ENCODE measurements around the gene BHLHE23.

Gene BHLHE23

GRCh38 chr20:63025534-63026331, 19.0 kb upstream of the BHLHE23 start:
- DNase-seq (ENCODE audit: low read depth) = no peak

- DNase-seq (ENCODE audit: low read depth) = no peak
Measured at GRCh38 chr20:63024573-63025392, 18.0 kb upstream of the BHLHE23 start.

GRCh38 chr20:63023936-63024571, 17.3 kb upstream of the BHLHE23 start:
- no peak for DNase-seq (ENCODE audit: low read depth)

DNA sequence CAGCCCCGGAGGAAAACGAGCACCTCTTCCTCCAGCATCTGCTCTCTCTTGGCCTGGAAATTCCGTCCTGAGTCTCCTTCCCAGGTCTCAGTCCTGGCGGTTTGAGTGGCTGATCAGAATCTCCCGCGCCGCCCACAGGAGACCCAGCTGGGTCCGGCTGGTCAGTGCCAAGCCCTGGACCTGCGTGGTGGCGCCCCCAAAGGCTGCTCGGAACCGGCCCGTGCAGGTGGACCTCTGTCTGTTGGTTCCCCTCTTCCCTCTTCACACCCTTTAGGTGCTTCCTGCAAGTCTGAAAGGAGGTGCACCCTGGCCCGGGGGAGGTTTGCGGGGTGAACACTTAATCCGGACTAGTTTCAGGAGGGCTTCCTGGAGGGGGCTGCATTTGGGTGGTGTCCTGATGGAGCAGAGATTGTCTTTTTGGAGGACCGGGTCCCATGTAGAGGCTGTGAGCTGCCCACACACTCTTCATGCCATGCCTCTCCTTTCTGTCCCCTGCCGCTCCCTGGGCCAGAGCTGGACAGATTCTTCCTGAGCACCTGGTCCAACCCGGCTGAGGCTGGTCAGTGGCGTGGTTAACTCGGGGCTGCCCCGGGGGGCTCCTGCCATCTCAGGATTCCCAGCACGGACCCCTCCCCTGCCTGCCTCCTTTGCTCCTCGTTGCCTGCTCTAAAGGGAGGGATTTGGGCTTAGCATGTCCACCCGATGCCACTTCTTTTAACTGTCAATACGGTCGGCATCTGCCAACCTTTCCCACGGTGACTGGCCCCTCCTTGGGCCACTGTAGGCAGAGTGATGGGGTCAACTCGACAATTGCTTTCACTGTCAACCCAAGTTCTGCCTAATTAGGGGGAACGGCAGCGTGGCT, 16.5 kb upstream of the BHLHE23 start:
- no peak for DNase-seq (ENCODE audit: low read depth)

DNA sequence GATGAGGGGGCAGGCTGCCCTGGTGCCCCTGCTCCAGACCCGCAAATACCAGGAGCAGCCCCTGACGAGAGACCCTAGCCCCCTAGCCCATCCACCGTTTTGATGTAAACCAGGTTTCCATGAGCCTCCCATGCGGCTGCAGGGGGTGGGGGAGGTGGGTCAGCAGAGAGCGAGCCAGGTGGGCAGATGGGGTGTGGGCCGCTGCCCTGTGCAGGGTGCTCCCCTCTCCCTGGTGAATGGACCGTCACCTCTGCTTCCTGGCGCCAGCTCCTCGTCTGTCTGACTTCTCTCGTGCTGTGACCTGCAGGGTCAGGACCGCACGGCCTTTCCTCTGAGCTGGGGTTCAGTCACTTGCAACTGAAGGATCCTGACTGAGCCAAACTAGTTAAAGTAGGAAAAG, 15.7 kb upstream of the BHLHE23 start:
- no peak for DNase-seq (ENCODE audit: low read depth)

DNA sequence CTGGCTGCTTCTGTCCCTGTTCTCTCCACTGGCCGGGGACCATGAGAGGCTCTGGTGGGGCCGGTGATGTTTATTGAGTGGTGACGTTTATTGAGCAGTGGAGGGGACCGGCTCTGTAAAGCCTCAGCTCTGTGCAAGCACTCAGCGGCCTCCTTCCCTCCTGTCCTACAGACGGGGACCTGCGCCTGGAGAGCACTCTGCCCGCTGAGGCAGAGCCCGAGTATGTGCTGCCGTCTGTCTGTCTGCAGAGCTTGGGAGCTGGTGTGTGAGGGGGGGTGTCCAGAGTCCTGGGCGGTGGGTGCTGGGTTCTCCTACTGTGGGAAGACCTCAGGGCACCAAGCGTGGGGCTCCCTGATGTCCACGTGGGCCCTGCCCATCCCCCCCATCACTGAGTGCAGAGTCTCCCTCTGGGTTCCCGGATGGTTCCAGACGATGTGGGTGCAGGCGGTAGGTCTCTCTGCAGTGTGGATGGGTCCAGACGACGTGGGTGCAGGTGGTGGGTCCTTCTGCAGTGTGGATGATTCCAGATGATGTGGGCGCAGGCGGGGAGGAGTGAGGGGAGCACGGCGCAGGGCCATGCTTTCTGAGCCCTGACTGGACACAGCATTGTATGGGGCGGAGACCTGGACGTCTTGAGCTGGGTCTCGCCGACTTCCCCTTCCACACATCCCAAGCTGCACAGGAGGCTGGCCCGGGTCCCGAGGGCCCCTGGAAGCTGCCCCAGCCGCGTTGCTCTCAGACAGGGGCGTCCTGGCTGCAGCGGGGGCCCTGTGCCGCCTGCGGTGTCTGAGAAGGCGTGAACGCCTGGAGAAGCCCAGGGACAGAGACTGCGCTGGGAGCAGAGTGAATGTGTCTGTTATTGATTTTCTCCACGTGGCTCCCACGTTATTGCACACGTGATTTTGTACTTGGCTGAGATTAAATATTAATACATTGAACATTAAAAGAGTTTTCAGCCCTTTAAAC, 14.9 kb upstream of the BHLHE23 start:
- no peak for DNase-seq (ENCODE audit: low read depth)

- no peak for DNase-seq (ENCODE audit: low read depth)
Measured at GRCh38 chr20:63020681-63021080, 13.9 kb upstream of the BHLHE23 start.

- no peak for DNase-seq (ENCODE audit: low read depth)
Measured at GRCh38 chr20:63017826-63018411, 11.2 kb upstream of the BHLHE23 start.

DNA sequence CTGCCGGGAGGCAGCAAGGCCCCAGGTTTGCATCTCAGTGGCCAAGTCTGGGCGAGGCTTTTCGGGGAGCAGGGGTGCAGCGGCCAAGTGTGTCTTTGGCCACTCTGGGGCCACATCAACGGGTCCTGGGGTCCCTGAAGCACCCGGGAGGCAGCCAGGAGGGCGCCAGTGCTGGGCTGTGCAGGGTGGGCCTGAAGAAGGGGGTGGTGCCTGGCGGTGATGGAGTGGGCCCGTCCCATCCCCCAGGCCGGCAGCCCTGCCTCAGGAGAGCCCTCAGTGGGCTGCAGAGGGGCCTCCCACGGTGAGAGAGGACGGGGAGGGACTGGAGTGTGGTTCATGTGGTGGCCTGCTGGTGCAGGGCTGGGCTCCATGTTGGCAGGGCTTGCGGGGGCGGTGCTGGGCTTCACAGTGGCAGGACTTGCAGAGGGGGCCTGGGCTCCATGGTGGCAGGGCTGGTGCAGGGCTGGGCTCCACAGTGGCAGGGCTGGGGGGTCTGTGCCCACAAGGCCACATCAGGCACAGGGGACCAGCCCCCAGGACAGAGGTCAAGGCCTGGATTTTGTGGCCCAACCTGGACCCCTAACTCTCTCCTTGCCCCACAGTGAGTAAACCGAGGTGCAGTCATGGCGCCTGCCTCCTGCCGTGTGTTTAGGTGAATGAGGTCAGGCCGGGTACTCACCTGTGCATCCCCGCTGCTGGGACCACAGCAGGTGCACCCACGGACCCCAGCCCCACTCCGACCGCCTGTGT, 10.5 kb upstream of the BHLHE23 start:
- DNase-seq (ENCODE audit: low read depth) = no peak

GRCh38 chr20:63016514-63017075, 9.8 kb upstream of the BHLHE23 start:
- no peak for DNase-seq (ENCODE audit: low read depth)

DNA sequence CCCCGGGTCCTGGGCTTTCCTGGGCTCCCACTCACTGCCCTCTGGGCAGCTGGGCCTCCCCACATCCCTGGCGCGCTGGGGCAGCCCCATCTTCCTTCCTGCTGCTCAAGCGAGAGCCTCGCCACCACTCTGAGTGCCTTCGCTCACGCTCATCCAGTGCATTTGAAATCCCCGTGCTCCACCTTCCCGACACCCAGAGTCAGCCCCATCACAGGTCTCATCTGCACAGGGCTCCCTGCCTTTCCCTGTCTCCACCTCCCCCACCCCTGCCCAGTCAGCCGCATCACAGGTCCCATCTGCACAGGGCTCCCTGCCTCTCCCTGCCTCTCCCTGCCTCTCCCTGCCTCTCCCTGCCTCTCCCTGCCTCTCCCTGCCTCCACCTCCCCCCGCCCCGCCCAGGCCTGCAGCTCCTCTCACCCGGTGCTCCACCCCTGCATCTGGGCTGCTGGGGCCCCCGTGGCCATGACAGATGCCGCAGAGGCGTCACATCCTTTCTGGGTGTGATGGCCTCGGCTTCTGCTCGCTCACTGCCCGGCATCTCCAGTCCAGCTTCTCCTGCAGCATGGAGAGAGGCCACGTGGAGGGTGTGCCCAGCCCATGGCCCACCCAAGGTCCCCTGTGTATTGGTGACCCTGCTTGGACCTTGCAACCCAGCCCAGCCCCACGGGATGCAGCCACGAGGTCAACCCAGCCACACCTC, 9.0 kb upstream of the BHLHE23 start:
- DNase-seq (ENCODE audit: low read depth) = no peak

DNA sequence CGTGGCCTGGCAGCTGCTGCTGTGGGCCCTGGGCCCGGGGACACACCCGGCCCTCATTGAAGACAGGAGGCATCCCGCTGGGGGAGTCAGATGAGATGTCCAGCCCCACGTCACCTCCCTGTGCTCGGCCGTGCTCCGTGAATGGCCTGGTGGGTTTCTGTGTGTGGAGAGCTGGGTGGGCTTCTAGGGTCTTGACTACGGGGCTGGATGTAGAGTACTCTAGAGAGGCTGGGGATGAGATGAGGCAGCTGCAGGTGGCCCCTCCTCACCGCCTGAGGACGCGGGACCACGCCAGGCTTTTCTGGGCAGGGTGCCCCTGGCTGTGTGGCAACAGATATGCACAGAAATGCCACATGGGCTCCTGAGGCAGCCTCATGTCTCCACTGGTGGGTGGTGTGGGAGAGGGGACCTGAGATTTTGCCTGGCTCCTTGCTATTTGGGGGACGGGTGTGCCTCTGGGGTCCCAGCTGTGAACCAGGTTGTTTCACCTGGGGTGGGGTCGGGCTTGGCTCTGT, 8.4 kb upstream of the BHLHE23 start:
- DNase-seq (ENCODE audit: low read depth) = no peak

DNA sequence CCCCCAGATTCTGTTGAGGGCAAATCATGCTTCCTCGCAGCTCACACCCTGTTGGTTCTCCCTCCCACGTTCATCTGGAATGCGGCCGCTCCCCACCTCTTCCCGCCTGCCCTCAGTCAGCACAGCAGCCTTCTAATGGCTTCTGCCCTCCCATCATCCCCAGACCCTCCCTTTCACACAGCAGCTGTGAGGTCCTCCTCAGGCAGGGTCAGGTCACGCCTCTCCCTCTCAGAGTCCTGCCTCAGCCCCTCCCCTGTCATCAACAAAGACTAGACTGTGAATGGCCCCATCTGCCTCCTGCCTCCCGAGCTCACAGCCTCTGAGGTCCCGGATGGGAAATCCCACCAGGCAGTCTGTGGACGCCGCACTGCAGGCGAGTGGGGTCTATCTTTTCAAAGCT, 7.9 kb upstream of the BHLHE23 start:
- no peak for DNase-seq (ENCODE audit: low read depth)

- no peak for DNase-seq (ENCODE audit: low read depth)
Measured at GRCh38 chr20:63014287-63014686, 7.5 kb upstream of the BHLHE23 start.

DNA sequence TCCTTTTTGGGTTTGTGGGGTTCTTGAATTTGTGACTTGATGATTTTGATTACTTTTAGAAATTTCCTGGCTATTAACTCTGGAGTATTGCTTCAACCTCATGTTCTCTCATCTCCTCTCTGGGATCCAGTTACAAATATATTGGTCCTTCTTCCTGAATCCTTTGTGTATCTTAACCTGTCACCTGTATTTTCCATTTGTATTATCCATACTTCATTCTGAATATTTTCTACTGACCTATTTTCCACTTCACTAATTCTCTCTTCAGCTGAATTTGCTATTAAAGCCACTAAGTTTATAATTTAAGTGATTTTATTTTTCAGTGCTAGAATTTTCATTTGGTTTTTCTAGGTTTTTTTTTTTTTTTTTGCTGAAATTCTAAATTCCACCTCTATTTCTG, 6.4 kb upstream of the BHLHE23 start:
- DNase-seq (ENCODE audit: low read depth) = no peak

- no peak for DNase-seq (ENCODE audit: low read depth)
Measured at GRCh38 chr20:63011798-63012197, 5.0 kb upstream of the BHLHE23 start.

- peak; percentile 59 for DNase-seq (ENCODE audit: low read depth)
Measured at GRCh38 chr20:63009988-63010769, 3.4 kb upstream of the BHLHE23 start.
